Dermis microvascular lymphatic vessel endothelial cell (primary cell): ENCODE data around the gene SFRP5. TPM values are rescaled to one million over a fixed set of nuclear protein-coding genes. Genes with fewer than 3 reads are reported as not detected.

Experiments used
- DNase-seq, 2 donors: peaks; one replicate each; pipeline versions ENCODE4 v3.0.0 to v3.0.0-alpha.2; 2010; ENCODE audit warnings: low read depth in 2 of 2
- total RNA-seq: library from RNA; depleted of rRNA; stranded (reverse); fragments of >200 nt; gene quantifications from 2 replicates; pipeline ENCODE4 v1.2.1, GENCODE V29; 2014

Gene SFRP5
- total RNA-seq, 1 donor from 2014 or later, result not detected

DNA sequence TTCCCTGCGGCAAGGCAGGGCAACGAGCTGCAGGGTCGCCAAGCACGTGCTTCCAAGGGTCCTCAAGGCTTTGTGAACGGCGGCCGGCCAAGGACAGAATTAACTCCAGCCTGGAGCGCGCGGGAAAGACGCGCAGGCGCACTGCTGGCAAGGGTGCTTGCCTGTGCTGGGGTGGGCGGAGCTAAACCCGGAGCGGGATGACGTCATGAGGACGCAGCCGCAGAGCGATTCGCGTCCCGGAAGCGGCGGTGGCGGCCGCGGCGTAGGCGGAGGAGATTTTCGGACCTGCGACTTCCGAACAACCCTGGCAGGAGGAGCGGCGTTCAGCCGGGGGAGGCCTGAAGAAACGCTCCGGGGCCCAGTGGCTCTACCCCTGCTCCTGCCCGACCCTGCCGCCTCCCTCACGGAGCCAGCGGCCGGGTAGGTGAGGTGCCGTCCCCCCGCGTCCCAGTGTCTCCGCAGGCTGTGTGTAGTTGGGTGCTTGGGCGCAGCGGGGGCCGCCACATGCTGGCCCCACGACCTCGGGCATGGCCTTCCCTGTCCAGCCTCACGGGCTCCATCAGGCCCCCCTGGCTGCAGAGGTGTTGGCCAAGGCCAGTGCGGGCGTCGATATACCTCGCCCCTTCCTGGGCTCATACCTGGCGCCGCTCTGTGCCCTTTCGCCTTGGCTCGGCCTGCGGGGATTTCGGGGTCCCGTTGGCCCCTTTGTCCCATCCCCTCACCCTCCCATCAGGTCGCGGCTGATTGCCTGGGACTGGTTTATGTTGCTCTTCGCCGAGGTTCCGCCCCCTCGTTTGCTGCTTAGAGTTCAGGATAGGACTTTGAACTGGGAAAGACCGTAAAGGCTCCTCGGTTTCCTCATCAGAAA lies 34.7 kb downstream of the SFRP5 start, which contains the start of gene ZFYVE27:
ZFYVE27 (plus strand) TSS at position 227 of the 868 bp plus-strand sequence. CDS start 1,350 bp downstream, outside the sequence.
- peak; percentile 88 to 93 for DNase-seq

DNA sequence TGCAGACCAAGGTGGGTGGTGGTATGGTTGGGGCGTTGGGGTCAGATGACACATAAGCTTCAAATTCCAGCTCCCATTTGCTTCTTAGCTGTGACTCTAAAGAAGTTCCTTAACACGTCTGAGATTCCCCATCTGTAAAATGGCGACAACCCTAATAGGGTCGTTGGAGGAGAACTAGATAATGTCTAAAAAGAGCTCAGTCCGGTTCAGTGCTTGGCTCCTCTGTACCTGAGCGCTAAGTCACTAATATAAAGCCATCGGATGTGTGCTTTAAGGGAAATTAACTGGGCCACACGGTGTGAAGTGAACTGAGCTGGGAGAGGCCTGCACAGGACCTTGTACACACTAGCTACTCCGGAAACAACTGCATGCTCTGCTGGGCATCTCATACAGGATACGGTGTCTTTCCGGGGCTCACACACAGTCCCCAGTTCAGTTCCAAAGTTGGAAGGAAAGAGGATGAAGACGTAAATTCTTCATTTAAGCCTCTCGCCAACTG lies 35.3 kb downstream of the SFRP5 start:
- no peak for DNase-seq

GRCh38 chr10:97734021-97734420 lies 37.8 kb downstream of the SFRP5 start:
- DNase-seq, result no peak

GRCh38 chr10:97733256-97733655 lies 38.5 kb downstream of the SFRP5 start:
- no peak for DNase-seq

DNA sequence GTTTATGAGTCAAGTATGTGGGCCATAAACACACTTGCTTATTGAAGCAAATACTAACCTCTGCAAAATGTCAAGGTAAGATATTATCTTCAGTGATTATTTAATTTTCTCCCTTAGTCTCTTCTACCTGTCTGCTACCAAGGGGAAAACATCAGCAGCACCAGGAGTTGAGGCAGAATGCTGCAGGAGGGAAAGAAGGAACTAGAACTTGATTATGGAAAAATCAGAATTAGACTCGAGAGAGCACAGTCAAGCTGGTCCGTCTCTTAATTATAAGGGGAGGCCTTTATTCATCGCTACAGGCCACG lies 39.8 kb downstream of the SFRP5 start:
- no peak for DNase-seq

- peak; percentile 68 to 77 for DNase-seq
These were observed 40.3 kb downstream of the SFRP5 start for GRCh38 chr10:97731346-97732051.

GRCh38 chr10:97729014-97729413 lies 42.8 kb downstream of the SFRP5 start:
- DNase-seq, result no peak

- DNase-seq, result peak; percentile 73 to 86
These were observed 45.1 kb downstream of the SFRP5 start for GRCh38 chr10:97726636-97727178.

DNA sequence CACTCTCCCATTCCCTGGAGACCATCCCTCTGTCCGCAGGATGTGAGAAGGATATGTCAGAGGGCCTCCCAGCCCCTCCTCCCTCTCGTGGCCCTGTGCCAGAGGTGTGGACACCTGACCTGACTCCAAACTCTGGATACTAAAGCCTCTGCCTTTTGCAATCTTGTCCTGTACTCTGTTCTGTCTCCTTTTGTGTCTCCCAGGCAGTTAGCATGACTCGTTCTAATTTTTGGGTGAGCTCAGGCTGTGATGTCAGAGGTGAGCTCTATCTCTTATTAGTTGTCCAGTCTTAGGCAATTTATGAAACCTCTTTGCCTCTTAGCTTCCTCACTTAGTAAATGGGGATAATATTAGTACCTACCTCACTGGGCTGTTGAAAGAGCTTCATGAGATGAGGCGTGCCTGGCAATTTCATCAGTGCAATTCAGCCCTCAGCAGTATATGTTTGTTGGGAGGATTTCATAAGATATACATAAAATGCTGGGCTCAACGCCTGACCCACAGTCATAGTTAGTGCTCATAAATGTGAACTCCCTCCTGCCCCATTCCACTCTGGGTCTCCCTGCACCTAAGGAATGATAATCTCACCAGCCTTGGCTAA lies 47.4 kb downstream of the SFRP5 start:
- no peak for DNase-seq

- DNase-seq, result no peak
These were observed 48.8 kb downstream of the SFRP5 start for GRCh38 chr10:97723001-97723400.

- no peak for DNase-seq
These were observed 49.7 kb downstream of the SFRP5 start for GRCh38 chr10:97721871-97722780.

DNA sequence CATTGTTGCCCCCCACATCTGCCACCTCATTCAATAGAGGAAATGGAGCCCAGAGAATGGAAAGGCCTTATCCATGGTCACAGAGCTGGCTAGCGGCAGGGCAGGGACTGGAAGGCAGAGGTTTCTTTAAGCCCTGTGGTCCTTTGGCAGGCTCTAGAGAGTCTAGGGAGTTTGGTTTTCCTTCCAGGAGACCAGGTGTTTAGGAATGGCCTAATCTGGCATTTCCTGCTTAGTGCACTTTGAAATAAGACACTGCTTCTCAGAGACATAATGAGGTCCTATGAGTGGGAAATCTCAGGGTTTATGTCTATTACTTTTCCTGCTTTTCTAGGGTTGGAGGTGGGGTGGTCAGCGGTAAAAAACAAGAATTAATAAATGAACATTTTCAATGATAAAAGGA lies 52.2 kb downstream of the SFRP5 start:
- DNase-seq, result no peak

DNA sequence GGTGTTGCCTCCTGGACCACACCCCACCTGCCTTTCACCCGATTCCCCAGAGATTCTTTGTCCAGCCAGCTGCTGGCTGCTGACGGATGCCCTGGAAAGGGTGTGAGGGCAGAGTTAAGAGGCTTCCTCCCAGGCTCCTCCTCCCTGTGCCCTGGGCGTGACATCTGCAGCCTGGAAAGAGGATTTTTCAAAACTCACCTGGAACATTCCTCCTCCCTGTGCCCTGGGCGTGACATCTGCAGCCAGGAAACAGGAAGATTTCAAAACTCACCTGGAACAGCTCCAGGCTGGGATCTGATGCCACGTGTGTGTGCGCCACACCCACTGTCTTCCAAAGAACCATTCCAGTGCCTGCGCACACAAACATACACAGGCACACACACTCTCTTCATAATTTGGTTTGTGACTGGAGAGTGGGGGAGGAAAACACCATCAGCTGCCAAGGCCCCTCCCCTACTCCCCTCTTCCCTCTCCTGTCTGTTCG lies 53.1 kb downstream of the SFRP5 start:
- peak in 1 of 2 donors; percentile 67 for DNase-seq

GRCh38 chr10:97718178-97718577 lies 53.6 kb downstream of the SFRP5 start:
- no peak for DNase-seq

DNA sequence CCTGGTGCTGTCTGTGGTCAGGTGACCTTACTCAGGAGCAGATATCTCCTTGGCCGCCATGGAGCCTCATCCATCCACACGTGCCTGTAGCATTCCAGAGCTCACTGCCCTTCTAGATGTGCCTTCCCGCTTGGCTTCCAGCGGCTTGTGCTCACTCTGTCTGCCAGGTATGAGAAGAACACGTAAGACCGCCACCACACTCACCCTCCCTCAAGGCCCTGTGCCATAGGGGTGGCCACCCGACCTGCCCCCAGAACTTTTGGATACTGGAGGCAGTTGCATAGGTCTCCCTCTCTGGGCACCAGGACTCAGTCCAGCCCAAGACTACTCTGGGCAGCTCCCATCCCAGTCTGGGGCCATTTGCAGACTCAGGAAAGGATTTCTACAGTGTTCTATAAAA lies 54.2 kb downstream of the SFRP5 start:
- no peak for DNase-seq

Other genes with a start within 250 kb of the SFRP5 start
- gene ANKRD2, start 199.2 kb downstream of the SFRP5 start, total RNA-seq, result 0.13 and 0.26 TPM in 2 replicates
- gene HOGA1, start 187.6 kb downstream of the SFRP5 start, total RNA-seq, result 0.38 and 0.77 TPM in 2 replicates
- gene C10orf62, start 182.3 kb downstream of the SFRP5 start, total RNA-seq, result not detected in 2 replicates
- 1.8 and 3.0 TPM in 2 replicates for gene MORN4, start 138.5 kb downstream of the SFRP5 start, total RNA-seq
- 10.5 and 15.2 TPM in 2 replicates for gene PI4K2A, start 131.3 kb downstream of the SFRP5 start, total RNA-seq
- gene AVPI1, start 84.8 kb downstream of the SFRP5 start, total RNA-seq, result 3.0 and 5.3 TPM in 2 replicates
- gene MARVELD1, start 58.3 kb downstream of the SFRP5 start, total RNA-seq, result 10.5 and 14.0 TPM in 2 replicates
- 10.0 and 17.6 TPM in 2 replicates for gene ZFYVE27, start 34.9 kb downstream of the SFRP5 start, total RNA-seq
- under 0.01 and 0.13 TPM in 2 replicates for gene GOLGA7B, start 77.8 kb upstream of the SFRP5 start, total RNA-seq